ENCODE data around the gene CBY2. TPM values are rescaled to one million over a fixed set of nuclear protein-coding genes. Genes with fewer than 3 reads are reported as not detected.

The CBY2 gene
- total RNA-seq, 1 experiment from 2014 or later = not detected

- Histone ChIP-seq H3K4me2 (ENCODE audit: low read length) (no peak overlapping the region), H4K20me1 (ENCODE audit: low read length) (no peaks in the 10 kb centered on the region), H3K9ac (ENCODE audit: low read length) (no peak overlapping the region), H2AFZ (ENCODE audit: low read length) (no peak overlapping the region), H3K4me1 (ENCODE audit: insufficient read depth, low read length) (no peaks in the 10 kb centered on the region), H3K9me3 (ENCODE audit: low read length) (no peaks in the 10 kb centered on the region), H3K9me2 (replicated peaks; ENCODE audit: low read length) (no peaks in the 10 kb centered on the region), H3K36me3 (ENCODE audit: low read depth, low read length) (no peaks in the 10 kb centered on the region), H3K79me2 (ENCODE audit: low read length) (no peaks in the 10 kb centered on the region), H3K27me3 (ENCODE audit: low read length) (no peaks in the 10 kb centered on the region), H3K4me3 (ENCODE audit: low read length) (no peak overlapping the region), H3K27ac (ENCODE audit: low read length) (no peak overlapping the region), H3F3A (ENCODE audit: low read length, unreplicated experiment) (no peaks in the 10 kb centered on the region)
- ChIA-PET POLR2A (ENCODE audit: unreplicated experiment) (no interaction called here), CTCF (no interaction called here)
- no peak for DNase-seq
- BruUV-seq (replicated peaks) = no TSS peak
- no peak for TF ChIP-seq EZH2phosphoT487 (IDR thresholded peaks at IDR 0.05; ENCODE audit: borderline replicate concordance, low read length)
- TF ChIP-seq EZH2 (IDR thresholded peaks at IDR 0.05; ENCODE audit: low read length, unreplicated experiment) = no peak
- TF ChIP-seq, protein P1, sequence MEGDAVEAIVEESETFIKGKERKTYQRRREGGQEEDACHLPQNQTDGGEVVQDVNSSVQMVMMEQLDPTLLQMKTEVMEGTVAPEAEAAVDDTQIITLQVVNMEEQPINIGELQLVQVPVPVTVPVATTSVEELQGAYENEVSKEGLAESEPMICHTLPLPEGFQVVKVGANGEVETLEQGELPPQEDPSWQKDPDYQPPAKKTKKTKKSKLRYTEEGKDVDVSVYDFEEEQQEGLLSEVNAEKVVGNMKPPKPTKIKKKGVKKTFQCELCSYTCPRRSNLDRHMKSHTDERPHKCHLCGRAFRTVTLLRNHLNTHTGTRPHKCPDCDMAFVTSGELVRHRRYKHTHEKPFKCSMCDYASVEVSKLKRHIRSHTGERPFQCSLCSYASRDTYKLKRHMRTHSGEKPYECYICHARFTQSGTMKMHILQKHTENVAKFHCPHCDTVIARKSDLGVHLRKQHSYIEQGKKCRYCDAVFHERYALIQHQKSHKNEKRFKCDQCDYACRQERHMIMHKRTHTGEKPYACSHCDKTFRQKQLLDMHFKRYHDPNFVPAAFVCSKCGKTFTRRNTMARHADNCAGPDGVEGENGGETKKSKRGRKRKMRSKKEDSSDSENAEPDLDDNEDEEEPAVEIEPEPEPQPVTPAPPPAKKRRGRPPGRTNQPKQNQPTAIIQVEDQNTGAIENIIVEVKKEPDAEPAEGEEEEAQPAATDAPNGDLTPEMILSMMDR (conservative IDR thresholded peaks at IDR 0.05; ENCODE audit: low read depth, low read length) = no peak
- ATAC-seq = no peak
- intact Hi-C loops (cut with micrococcal nuclease) = no loop called here
These were observed 884 bp upstream of the CBY2 start for GRCh38 chr13:45700971-45701900.

- Histone ChIP-seq H4K20me1 (ENCODE audit: low read length) (no peaks in the 10 kb centered on the region), H3K27ac (ENCODE audit: low read length) (no peak overlapping the region), H3K4me3 (ENCODE audit: low read length) (no peak overlapping the region), H3K36me3 (ENCODE audit: low read depth, low read length) (no peaks in the 10 kb centered on the region), H3K79me2 (ENCODE audit: low read length) (no peaks in the 10 kb centered on the region), H3K27me3 (ENCODE audit: low read length) (no peaks in the 10 kb centered on the region), H3K9me2 (replicated peaks; ENCODE audit: low read length) (no peaks in the 10 kb centered on the region), H3K9ac (ENCODE audit: low read length) (no peak overlapping the region), H2AFZ (ENCODE audit: low read length) (no peak overlapping the region), H3K4me1 (ENCODE audit: insufficient read depth, low read length) (no peaks in the 10 kb centered on the region), H3K9me3 (ENCODE audit: low read length) (no peaks in the 10 kb centered on the region), H3F3A (ENCODE audit: low read length, unreplicated experiment) (no peaks in the 10 kb centered on the region), H3K4me2 (ENCODE audit: low read length) (no peak overlapping the region)
- POLR2A ChIA-PET (ENCODE audit: unreplicated experiment) = no interaction called here
- BruUV-seq (replicated peaks) = no TSS peak
- TF ChIP-seq, protein P1 (conservative IDR thresholded peaks at IDR 0.05; ENCODE audit: low read depth, low read length) = no peak
- no peak for TF ChIP-seq EZH2 (IDR thresholded peaks at IDR 0.05; ENCODE audit: low read length, unreplicated experiment)
- no peak for TF ChIP-seq EZH2phosphoT487 (IDR thresholded peaks at IDR 0.05; ENCODE audit: borderline replicate concordance, low read length)
- no peak for DNase-seq
- CTCF ChIA-PET = no interaction called here
- intact Hi-C loops (cut with micrococcal nuclease) = no loop called here
- no peak for ATAC-seq
These were observed 810 bp downstream of the CBY2 start for GRCh38 chr13:45702869-45703391.

DNA sequence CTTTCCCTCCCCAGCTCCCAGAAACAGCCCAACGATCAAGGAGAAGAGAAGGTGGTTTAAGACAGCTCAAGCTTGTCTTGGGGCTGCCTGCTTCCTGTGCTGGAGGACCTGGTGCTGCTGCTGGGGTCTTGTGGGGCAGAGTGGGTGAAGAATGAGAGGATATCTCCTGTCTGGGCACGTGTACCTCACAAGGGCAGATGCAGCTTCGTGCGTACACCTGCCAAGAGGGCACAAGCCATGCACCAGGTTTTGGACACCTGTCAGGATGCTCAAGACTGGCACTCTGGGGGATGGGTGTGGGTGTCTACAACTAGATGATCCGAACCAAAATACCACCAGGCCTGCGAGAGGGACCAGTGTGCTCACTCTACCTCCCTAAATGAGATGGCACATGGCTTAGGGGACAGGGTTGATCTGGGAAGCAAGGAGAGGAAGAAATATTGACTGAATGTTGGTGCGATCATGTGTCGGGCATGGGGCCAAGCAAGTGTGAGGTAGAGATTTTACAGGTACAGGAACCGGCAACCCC is 2.2 kb downstream of the CBY2 start:
- POLR2A ChIA-PET (ENCODE audit: unreplicated experiment) = no interaction called here
- intact Hi-C loops (cut with micrococcal nuclease) = no loop called here
- BruUV-seq (replicated peaks) = no TSS peak

More for the DNA sequence above, 2.2 kb downstream of the CBY2 start:
- no peak overlapping the region for H2AFZ ChIP-seq (ENCODE audit: low read length)
- no peak overlapping the region for H3K4me2 ChIP-seq (ENCODE audit: low read length)
- CTCF ChIA-PET = no interaction called here
- ATAC-seq = no peak
- no peak for DNase-seq
- no peaks in the 10 kb centered on the region for H4K20me1 ChIP-seq (ENCODE audit: low read length)
- no peaks in the 10 kb centered on the region for H3F3A ChIP-seq (ENCODE audit: low read length, unreplicated experiment)
- no peaks in the 10 kb centered on the region for H3K4me1 ChIP-seq (ENCODE audit: insufficient read depth, low read length)
- no peaks in the 10 kb centered on the region for H3K36me3 ChIP-seq (ENCODE audit: low read depth, low read length)
- no peak overlapping the region for H3K9ac ChIP-seq (ENCODE audit: low read length)
- no peaks in the 10 kb centered on the region for H3K9me2 ChIP-seq (replicated peaks; ENCODE audit: low read length)
- H3K4me3 ChIP-seq (ENCODE audit: low read length) = no peak overlapping the region
- H3K27ac ChIP-seq (ENCODE audit: low read length) = no peak overlapping the region
- no peaks in the 10 kb centered on the region for H3K79me2 ChIP-seq (ENCODE audit: low read length)
- no peak for TF ChIP-seq EZH2phosphoT487 (IDR thresholded peaks at IDR 0.05; ENCODE audit: borderline replicate concordance, low read length)
- no peak for TF ChIP-seq EZH2 (IDR thresholded peaks at IDR 0.05; ENCODE audit: low read length, unreplicated experiment)
- no peaks in the 10 kb centered on the region for H3K9me3 ChIP-seq (ENCODE audit: low read length)
- no peaks in the 10 kb centered on the region for H3K27me3 ChIP-seq (ENCODE audit: low read length)
